Left lobe of liver (tissue), 2 donors: Measurements from ENCODE around the gene SPATA25. TPM values are rescaled to one million over a fixed set of nuclear protein-coding genes. Genes with fewer than 3 reads are reported as not detected.
"Not testable (repeated sequence)": the region's sequence is repeated elsewhere in the genome, so short reads cannot be mapped to it uniquely, and the experiment has no call there.

ENCODE experiments used
- ATAC-seq: fragments of 200-7000 bp; cut with Tn5 transposase; one replicate; pipeline ENCODE4 v1.9.1; 2020; ENCODE audit warnings: mild to moderate bottlenecking, moderate library complexity
- DNase-seq: peaks from one replicate; pipeline ENCODE4 v3.0.0-alpha.2; 2020; ENCODE audit warnings: low spot score
- total RNA-seq: library from RNA; stranded (reverse); gene quantifications from one replicate; pipeline ENCODE4 v1.2.1, GENCODE V29; 2021
- donor health status: DM: no; HTN: no; CAD: no; lungs with moderate emphysema.
- donor health status: DM: no; HTN: yes; CAD: no.

The SPATA25 gene
- total RNA-seq, 1 donor from 2014 or later = 4.2 TPM

GRCh38 chr20:45897289-45897688 lies 9.9 kb upstream of the SPATA25 start:
- DNase-seq (no peak), ATAC-seq (no peak)

GRCh38 chr20:45896641-45897161 lies 9.3 kb upstream of the SPATA25 start:
- no peak for ATAC-seq
- DNase-seq = no peak

GRCh38 chr20:45894797-45895196 lies 7.4 kb upstream of the SPATA25 start:
- DNase-seq (no peak), ATAC-seq (no peak)

GRCh38 chr20:45893831-45894230 lies 6.4 kb upstream of the SPATA25 start:
- DNase-seq (no peak), ATAC-seq (no peak)

- no peak for DNase-seq
- ATAC-seq = no peak
Measured at GRCh38 chr20:45892828-45893500, 5.5 kb upstream of the SPATA25 start.

- ATAC-seq (no peak), DNase-seq (no peak)
Measured at GRCh38 chr20:45892049-45892825, 4.8 kb upstream of the SPATA25 start.

- ATAC-seq = peak; percentile 86
- DNase-seq = peak; percentile 98
Measured at GRCh38 chr20:45890985-45891983, 3.9 kb upstream of the SPATA25 start, which contains the start of the genes CTSA and NEURL2. Gene CTSA, plus strand, starts transcription at chr20:45891335. Its CDS starts 234 bp downstream, at chr20:45891569. Gene NEURL2, minus strand, starts transcription at chr20:45891208. Its CDS starts 217 bp downstream, at chr20:45890991.

GRCh38 chr20:45890077-45890984 lies 2.9 kb upstream of the SPATA25 start:
- ATAC-seq = peak; percentile 75
- DNase-seq = peak; percentile 78

GRCh38 chr20:45888681-45889080 lies 1.3 kb upstream of the SPATA25 start:
- DNase-seq = no peak

GRCh38 chr20:45886590-45887345 lies 654 bp downstream of the SPATA25 start:
- DNase-seq (no peak), ATAC-seq (no peak)

More at GRCh38 chr20:45888681-45889080, 1.3 kb upstream of the SPATA25 start:
- no peak for ATAC-seq

- DNase-seq = no peak
- no peak for ATAC-seq
Measured at GRCh38 chr20:45883100-45883469, 4.3 kb downstream of the SPATA25 start.

- no peak for DNase-seq
- ATAC-seq = no peak
Measured at GRCh38 chr20:45882469-45883099, 4.8 kb downstream of the SPATA25 start.

GRCh38 chr20:45880988-45881788 lies 6.2 kb downstream of the SPATA25 start, which contains the start of gene ZSWIM1:
Gene ZSWIM1, plus strand, starts transcription at chr20:45881227. Its CDS starts 1,366 bp downstream, at chr20:45882593.
- DNase-seq = peak; percentile 99
- peak; percentile 99 for ATAC-seq

- no peak for ATAC-seq
- DNase-seq = no peak
Measured at GRCh38 chr20:45878076-45878761, 9.2 kb downstream of the SPATA25 start.

- no peak for ATAC-seq
- DNase-seq = no peak
Measured at GRCh38 chr20:45874576-45874975, 12.8 kb downstream of the SPATA25 start.

GRCh38 chr20:45874104-45874481 lies 13.3 kb downstream of the SPATA25 start:
- ATAC-seq, DNase-seq: not testable (repeated sequence)
